EH (cell line): ENCODE measurements around the gene BICD1.
A peak's percentile ranks its signal among the peaks of the same experiment; 100 is the strongest.
"Not testable (repeated sequence)": the region's sequence is repeated elsewhere in the genome, so short reads cannot be mapped to it uniquely, and the experiment has no call there.

ENCODE experiments used
- DNase-seq: peaks from one replicate; pipeline ENCODE4 v3.0.0-alpha.2; 2015; ENCODE audit warnings: low read depth

The BICD1 gene

DNA sequence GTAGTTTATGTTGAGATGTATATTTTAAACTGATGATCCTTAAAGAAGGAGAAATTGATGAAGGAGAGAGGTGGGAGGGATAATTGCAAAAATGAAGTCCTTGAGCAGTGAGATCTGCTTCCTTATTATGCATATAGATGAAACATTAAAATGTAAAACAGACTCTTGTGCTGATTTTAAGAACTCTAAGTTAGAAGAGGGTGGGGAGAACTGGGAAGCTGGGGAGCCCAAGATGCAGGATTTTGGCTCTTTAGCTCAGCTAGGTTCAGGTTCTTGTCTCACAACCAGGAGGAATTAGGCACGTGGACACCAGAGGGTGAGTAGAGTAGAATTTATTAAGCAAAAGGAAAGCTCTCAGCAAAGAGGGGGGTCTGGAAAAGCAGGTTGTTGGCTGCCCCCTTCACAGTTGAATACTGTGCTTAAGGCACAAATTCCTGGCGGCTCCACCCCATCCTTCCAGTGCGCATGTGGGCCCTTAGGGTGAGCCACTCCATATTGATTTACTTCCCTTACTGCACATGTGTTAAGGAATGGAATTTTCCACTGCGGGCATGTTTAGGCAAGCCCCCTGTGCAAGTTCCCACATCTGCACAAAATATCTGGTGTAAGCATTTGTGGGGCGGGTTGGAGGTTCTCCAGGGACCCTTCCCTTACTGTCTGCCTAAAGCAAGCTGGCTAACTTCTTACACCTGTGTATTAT lies 141.9 kb downstream of the BICD1 start:
- peak; percentile 49 for DNase-seq

DNA sequence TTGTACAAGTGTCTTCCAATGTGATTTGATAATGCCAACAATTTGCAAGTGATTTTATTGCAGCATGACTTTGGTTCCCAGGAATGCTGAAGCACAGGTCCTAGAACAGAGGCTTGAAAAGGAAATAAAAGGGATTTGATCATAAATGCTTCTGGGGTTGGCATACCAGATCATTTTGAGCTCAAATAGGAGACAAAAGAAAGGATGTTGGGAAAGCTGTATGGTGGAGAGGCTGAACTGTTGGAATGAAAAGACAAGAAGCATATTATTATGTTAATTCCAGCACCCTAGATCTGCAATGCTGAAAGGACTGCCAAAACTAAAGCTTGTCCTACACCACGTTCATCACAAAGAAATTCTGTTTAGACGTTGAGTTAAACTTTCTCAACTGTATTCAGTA lies 143.1 kb downstream of the BICD1 start:
- DNase-seq, result peak; percentile 47

DNA sequence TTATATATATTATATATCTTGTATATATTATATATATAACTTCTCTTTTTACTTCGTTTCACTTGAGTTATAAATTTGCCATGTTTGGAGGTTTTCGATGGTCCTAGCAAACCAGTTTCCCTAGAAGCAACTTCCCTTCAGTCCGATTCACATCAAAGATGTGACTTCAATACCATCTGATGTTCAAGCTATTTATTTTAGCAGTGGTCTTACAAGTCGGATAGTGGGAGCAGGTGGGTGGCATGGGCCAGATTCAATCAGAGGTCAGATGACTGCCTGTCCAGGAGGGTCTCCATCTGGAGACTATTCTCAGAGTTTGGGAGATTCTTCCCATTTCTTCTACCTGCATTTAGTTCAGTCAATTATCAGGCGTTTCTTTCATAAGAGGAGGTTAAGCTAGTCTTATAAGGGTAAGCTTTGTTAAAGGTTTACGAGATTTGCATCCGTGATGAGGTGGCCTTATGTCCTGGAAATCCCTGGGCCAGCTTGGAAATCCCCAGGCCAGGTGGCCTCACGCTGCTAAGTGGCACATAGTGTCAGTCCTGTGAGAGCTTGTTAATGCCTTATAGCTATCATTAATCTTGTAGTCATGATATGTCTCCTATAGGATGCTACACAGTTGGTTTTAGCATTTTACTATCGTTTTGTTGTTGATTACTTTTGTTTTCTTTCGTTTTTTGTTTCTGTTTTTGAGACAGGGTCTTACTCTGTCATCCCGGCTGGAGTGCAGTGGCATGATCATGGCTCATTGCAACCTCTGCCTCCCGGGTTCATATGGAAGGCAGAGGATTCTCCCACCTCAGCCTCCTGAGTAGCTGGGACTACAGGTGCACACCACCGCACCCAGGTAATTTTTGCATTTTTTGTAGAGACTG lies 145.8 kb downstream of the BICD1 start:
- no peak for DNase-seq

DNA sequence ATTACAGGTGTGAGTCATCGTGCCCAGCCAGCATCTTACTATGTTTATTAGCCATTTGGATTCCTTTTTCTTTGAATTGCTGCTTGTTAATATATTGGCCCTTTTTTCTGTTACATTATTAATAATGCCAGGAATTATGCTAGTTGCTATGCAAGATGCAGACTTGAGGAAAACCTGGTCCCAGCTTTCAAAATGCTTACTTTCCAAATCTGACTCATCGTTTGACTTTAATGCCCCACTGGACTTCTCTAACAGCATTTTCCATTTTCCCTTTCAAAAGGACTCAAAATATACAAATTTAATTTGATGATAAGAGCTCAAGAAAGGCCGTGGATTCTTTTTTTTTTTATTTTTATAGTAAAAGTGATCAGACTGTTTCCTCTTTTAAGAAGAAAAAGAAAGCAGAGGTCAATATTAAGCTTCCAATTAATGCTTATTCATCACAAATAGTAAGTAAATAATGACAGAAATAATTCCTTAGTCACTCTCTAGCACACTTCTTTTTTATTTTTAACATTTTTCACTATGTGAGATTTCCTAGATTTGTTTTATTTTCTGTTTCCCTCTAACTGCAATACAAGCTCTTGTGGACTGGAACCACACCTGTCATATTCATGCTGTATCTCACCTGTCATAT lies 146.6 kb downstream of the BICD1 start:
- DNase-seq, result no peak

DNA sequence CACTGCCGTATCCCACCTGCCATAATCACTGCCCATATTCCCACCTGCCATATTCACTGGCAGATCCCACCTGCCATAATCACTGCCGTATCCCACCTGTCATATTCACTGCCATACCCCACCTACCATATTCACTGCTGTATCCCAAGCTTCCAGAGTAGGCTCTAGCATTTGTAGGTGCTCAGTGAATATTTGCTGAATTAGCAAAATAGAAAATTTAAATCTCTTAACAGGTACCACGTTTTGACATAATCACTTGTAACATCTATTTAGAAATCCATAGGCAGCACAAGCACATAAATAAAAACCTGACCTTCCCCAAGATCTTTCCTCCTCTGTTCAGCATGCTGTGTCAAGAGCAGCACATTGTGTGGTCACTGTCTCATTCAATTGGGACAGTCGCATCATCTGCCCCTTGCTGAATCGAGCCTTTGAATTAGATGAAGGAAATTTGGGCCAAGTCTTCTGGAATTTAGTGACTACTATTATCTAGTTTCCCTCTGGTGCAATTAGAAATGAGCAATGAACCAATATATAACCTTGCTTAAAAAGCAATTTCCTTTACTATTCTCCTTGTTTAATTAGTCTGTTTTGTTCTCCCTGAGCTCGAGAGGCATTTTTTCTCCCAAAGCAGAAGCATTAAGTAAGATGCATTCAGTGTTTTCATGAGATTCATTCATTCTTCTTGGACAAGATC lies 147.8 kb downstream of the BICD1 start:
- DNase-seq, result no peak

DNA sequence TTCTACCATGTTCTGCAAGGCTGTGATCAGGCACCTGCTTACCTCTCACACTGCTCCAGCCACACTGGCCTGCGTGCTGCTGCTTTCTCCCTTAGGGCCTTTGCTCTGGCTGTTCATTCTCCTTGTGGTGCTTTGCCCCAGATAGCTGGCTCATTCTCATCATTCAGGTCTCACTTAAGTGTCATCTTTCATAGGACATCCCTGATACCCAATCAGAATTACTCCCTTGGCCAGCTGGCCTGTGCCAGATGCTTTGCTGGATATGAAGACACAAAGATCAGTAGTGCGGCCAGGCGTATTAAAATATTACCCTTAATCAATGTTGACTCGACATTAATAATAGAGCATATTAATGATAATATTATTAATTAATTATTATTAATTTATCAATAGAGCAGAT lies 148.9 kb downstream of the BICD1 start:
- no peak for DNase-seq

DNA sequence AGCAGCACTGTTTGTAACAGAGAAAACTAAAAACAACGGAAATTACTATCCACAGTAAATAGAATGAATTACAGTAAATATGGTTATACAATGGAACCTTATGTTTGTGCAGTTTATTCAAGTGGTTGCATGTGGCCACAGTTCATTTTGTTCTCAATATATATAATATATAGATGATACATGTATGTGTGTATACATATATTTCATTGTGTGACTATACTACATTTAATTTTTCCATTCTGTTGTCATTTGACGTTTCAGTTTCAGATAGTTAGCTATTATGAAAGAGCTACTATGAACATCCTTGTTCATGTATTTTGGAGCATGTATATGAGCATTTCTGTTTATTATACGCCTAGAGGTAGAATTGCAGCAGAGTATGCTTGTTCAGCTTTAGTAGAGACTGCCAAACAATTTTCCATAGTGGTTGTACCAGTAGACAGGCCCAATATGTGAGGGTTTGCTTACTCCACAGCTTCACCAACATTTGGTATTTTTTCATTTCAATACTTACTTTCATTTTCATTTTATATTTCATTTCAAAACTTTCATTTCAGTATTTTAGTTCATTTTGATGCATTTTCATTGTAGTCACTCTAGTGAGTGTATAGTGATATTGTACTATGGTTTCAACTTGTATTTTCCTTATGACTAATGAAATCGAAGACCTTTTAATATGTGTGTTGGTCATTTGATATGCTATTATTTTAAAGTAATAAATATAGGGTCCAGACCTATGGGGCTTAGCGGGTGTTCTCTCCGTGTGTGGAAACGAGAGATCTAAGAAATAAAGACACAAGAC lies 151.2 kb downstream of the BICD1 start:
- no peak for DNase-seq

DNA sequence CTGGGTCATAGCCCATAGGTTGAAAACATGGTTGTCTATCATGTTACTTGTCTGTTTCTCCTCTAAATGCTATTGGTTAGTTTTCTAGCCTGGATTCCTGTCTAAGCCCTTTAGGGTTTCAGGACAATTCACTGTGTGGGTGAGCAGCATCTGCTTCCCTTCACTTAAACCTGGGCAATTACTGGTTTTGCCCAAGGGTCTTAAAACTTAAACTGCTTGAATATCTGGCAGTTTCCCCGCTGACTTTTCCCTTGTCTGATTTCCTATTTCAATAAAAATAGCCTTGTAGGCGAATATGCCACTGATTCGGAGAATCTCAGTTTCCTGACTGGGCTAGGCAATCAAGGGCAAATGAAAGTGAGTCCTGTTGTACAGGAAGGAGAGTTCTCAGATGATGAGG lies 154.0 kb downstream of the BICD1 start:
- DNase-seq, result no peak

DNA sequence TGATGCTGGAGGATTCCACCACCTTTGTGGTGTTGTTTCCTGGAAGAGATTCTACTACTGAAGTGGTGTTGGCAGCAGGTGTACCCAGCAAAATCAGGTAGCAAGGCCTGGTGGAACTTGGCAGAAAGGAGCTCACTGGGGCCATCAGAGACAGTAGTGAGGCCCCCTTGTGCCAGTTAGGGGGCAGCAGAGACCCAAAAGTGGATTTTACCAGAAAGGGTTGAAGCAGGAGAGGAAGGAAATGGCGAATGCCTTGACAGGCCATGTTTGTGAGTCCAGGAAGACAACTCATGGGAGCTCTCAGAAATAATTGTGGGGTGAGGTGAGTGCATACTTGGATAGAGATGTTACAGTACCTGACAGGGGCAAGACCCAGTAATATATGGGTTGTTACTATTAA lies 155.0 kb downstream of the BICD1 start:
- DNase-seq, result no peak

DNA sequence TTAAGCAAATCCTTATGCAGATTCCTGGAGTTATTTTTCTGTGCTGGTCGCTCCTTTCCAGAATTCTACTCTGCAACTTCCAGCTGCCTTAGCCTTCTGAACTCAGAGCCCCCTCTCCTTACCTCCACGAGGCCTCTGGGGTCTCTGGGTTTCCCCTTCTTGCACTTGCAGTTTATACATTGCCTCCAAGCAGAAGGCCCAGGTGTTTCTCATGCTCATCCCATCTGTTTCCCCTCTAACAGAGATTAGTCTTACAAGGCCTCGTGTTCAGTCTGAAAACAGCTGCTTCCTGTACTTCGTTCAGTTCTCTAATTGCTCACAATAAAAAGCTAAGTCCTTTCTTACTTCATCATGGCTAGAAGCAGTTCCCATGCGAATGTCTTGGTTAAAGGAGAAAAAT lies 158.3 kb downstream of the BICD1 start:
- DNase-seq, result peak; percentile 36

DNA sequence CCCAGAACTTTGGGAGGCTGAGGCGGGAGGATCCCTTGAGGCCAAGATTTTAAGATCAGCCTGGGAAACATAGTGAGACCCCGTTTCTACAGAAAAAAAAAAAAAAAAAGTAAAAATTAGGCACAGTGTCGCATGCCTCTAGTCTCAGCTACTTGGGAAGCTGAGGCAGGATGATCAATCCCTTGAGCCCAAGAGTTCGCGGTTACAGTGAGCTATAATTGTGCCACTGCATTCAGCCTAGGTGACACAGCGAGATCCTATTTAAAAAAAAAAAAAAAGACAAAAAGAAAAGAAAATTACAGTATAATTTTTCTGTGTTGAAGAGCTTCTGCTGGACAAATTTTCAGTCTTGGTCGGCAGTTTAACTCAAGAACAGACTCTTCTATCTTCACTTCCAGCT lies 158.8 kb downstream of the BICD1 start:
- no peak for DNase-seq

DNA sequence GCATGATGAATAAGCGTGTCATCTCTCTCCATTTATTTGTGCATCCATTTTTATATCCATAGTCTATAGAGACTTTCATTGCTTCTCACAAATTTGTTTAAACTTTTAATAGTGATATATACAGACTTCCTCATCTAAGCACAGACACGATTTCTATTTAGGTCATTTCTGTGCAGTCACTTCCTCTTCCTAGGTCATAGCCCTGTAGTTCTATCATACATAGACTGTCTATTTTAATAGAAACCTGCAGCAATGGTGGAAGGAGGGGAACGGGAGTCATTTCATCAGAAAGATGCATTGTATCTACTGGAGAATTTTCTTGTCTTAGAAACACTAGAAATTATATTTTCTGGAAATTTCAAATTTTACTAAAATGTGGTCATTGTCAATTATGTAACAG lies 159.3 kb downstream of the BICD1 start:
- DNase-seq, result no peak

DNA sequence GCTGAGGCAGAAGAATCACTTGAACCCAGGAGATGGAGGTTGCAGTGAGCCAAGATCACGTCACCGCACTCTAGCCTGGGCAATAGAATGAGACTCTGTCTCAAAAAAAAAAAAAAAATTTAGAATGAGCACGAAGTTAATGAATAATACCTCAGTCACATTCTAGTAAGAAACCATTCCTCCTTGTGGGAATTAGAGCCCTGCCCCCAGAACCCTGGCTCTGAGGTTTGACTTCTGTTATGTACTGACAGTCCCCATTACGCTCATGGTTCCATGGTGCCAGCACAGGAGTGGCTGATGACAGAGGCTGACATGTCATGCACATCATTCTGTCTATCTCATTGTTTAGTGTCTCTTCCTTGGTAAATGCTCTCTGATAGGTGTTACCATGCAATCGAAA lies 160.1 kb downstream of the BICD1 start:
- DNase-seq, result no peak

DNA sequence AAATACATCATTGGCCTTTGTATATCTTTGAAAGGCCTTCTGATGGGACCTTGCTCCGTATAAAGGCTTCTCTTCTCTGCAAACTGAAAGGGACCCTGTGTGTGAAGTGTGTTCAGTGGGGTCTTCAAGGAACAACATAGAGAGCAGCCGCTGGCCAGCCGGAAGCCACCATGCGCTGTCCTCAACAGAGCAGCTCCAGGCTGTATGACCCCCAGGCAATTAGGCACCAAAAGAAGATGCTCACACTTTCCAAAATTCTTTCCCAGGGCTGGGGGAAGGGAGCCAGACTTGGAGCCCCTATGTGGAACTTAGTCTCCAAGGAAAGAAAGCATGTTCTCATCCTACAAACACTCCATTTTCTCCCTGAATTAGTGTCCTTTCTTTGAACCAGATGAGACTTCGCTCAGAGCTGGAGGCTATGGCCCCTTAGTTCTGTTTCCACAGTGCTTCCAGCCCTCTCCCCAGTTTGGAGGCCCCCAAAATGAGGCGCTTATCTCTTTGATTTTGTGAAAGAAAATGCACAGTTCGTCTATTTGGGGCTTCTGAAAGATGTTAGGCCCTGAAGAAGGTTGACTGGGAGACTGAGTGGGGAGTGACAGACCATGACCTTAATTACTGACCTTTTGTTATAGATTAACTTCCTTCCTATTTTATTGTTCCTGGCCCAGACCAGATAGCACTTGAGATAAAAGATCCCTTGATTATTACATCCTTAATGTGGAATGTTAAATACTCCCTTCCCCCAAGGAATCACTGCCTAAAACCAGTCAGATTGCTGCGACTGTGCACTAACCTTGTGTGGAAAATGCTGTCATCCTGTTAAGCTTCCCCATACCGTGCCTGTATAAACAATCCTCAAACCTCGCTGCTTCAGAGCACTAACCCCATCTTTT lies 164.4 kb downstream of the BICD1 start:
- DNase-seq, result peak; percentile 75

DNA sequence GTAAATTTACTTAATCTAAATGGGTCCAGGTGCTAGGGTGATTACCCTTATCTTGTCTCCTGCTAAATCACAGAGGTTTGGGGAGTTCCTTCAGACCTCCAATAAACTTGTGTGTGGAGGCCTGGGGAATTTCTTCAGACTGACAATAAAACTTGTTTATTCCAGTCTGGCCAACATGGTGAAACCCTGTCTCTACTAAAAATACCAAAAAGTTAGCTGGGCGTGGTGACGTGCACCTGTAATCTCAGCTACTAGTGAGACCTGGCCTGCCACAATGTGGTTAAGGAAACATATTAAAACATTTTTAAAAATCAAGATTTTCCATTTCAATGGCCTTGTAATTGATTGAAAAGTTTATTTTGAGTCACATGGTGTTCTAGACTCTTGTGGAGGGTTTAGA lies 165.8 kb downstream of the BICD1 start:
- no peak for DNase-seq

DNA sequence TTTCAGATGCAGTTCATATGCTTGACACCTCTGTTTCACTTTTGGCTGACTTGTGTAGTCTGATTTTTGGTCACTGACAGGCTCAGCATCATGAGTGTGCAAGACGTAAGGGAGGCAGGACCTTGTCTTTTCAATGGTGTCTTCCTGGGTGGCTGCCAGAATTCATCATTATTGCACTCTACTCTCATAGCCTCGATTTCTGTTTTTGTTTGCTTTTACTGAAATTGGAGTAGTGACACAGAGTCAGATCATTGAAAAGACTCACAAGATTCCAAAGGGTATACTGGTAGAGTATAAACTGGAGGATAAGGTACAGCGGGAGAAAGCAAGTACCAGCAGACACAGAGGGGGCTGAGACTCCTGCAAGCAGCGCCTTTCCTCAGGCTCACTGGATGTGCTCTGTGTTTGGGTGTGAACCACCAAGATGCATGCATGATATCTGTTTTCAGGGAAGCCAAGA lies 166.4 kb downstream of the BICD1 start:
- DNase-seq, result peak; percentile 24

DNA sequence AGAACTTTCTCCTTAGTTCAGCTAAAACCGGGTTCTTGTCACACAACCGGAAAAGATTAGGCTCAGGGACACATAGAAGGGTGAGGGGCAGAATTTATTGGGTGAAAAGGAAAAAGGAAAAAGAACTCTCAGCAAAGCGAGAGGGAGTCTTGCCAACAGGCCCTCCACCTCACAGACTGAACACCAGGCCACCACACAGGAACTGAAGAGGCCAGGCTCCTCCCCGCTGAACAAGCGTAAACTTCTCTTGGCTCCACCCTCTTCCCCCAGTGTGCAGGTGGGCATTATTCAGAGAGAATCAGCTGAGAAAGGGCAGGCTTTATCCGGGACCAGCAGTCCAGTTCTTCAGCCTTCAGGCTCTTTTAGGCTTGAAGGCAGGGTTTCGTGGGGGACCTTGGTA lies 167.1 kb downstream of the BICD1 start:
- DNase-seq, result no peak

DNA sequence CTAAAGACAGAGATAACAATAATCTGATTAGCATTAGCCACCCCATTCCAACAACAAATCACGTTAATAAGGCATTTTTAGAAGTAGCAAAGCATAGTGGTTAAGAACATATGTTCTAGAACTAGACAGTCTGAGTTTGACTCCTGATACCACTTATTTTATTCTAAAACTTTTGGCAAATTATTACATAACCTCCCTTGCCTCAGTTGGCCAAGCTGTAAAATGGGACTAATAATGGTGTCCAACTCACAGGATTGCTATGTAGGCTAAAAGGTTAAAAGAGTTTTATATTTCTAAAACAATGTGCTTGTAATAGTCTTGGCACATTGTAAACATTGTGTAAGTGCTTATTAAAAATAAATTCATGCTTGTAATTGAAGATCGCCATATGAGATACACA lies 168.0 kb downstream of the BICD1 start:
- DNase-seq, result no peak

DNA sequence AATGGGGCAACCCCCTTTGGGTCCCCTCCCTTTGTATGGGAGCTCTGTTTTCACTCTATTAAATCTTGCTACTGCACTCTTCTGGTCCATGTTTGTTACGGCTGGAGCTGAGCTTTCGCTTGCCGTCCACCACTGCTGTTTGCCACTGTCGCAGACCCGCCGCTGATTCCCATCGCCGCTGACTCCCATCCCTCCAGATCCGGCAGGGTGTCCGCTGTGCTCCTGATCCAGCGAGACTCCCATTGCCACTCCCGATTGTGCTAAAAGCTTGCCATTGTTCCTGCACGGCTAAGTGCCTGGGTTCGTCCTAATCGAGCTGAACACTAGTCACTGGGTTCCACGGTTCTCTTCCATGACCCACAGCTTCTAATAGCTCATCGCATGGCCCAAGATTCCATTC lies 168.9 kb downstream of the BICD1 start:
- not testable (repeated sequence) for DNase-seq

DNA sequence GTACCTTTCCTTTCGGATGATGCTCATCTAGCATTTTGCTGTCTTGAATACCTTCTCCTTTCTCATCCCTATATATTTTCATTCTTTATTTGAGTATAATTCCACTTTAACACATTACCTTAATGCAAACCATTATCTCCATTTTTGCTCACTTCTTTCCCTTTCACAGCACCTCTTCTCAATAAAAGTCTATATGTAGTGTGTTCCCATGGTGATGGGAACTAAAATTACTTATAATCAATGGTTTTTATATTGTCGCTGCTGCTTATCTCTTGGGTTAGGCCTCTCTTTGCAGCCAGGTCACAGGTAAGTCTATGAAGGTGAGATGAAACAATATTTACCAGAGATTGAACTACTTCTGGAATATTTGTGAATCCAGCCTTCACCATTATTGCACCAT lies 171.1 kb downstream of the BICD1 start:
- DNase-seq, result no peak

DNA sequence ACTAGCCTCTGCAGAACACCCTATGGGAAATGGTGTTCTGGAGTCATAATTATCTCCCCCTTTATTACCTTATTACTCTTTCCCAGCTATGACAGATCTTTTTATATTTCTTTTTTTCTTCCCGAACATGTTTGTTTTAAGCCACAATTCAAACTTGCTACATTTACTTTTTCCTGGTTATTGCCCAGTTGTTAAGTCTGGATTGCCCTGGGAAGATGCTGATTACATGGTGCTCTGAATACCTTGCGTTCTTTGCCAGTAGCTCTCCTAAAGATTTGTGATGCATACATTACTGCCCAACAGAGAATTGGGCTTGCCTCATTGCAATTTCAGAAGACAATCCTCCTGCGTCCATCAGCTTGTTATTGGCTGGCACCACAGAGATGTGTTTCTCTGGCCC lies 174.5 kb downstream of the BICD1 start:
- DNase-seq, result no peak
